ENCODE results near the gene FXYD6. TPM values are rescaled to one million over a fixed set of nuclear protein-coding genes. Genes with fewer than 3 reads are reported as not detected.
A peak's percentile ranks its signal among the peaks of the same experiment; 100 is the strongest.

Gene FXYD6
- total RNA-seq, 1 donor from 2014 or later, result 0.20 TPM

GRCh38 chr11:117843666-117844484, 32.6 kb downstream of the FXYD6 start:
- DNase-seq (ENCODE audit: low read depth), result peak; percentile 60

GRCh38 chr11:117842131-117842941, 34.1 kb downstream of the FXYD6 start:
- peak; percentile 59 for DNase-seq (ENCODE audit: low read depth)

- no peak for DNase-seq (ENCODE audit: low read depth)
These were observed 34.9 kb downstream of the FXYD6 start for GRCh38 chr11:117841551-117842031.

GRCh38 chr11:117840881-117841550, 35.4 kb downstream of the FXYD6 start:
- DNase-seq (ENCODE audit: low read depth), result no peak

- DNase-seq (ENCODE audit: low read depth), result no peak
These were observed 36.3 kb downstream of the FXYD6 start for GRCh38 chr11:117839936-117840813.

GRCh38 chr11:117839380-117839881, 37.0 kb downstream of the FXYD6 start:
- DNase-seq (ENCODE audit: low read depth), result no peak

GRCh38 chr11:117838901-117839300, 37.6 kb downstream of the FXYD6 start:
- no peak for DNase-seq (ENCODE audit: low read depth)

- DNase-seq (ENCODE audit: low read depth), result no peak
These were observed 38.7 kb downstream of the FXYD6 start for GRCh38 chr11:117837791-117838190.

- DNase-seq (ENCODE audit: low read depth), result peak; percentile 60
These were observed 39.2 kb downstream of the FXYD6 start for GRCh38 chr11:117837070-117837776.

GRCh38 chr11:117836077-117836960, 40.1 kb downstream of the FXYD6 start:
- peak; percentile 61 for DNase-seq (ENCODE audit: low read depth)

GRCh38 chr11:117835576-117835975, 40.9 kb downstream of the FXYD6 start:
- no peak for DNase-seq (ENCODE audit: low read depth)

GRCh38 chr11:117834838-117835443, 41.5 kb downstream of the FXYD6 start:
- no peak for DNase-seq (ENCODE audit: low read depth)

GRCh38 chr11:117834068-117834810, 42.2 kb downstream of the FXYD6 start:
- DNase-seq (ENCODE audit: low read depth), result no peak

GRCh38 chr11:117833401-117833891, 43.0 kb downstream of the FXYD6 start:
- DNase-seq (ENCODE audit: low read depth), result peak; percentile 92

- DNase-seq (ENCODE audit: low read depth), result no peak
These were observed 43.9 kb downstream of the FXYD6 start for GRCh38 chr11:117832511-117832910.

- no peak for DNase-seq (ENCODE audit: low read depth)
These were observed 44.6 kb downstream of the FXYD6 start for GRCh38 chr11:117831661-117832415.

GRCh38 chr11:117830674-117831351, 45.6 kb downstream of the FXYD6 start:
- DNase-seq (ENCODE audit: low read depth), result no peak

All from renal cortical epithelial cell (primary cell).